ENCODE data around the gene GIMD1.

DNA sequence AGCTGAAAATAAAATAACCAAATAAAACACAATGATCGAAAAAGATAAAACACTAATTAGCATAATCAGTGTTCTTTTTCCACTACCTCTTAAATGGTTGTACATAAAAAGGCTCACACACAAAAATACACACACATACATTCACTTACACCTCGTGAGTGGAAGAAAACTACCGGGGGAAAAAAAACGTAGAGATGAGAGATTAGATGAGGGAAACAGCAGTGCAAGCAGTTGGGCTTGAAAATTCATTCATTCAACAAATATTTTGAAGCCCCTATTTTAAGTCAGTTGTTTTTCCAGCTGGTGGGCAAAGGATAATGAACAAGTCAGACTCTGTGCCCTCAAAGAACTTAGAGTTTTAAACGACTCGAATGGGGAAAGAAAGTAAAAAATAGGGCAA is 53.6 kb downstream of the GIMD1 start:
- TF ChIP-seq, protein P1, sequence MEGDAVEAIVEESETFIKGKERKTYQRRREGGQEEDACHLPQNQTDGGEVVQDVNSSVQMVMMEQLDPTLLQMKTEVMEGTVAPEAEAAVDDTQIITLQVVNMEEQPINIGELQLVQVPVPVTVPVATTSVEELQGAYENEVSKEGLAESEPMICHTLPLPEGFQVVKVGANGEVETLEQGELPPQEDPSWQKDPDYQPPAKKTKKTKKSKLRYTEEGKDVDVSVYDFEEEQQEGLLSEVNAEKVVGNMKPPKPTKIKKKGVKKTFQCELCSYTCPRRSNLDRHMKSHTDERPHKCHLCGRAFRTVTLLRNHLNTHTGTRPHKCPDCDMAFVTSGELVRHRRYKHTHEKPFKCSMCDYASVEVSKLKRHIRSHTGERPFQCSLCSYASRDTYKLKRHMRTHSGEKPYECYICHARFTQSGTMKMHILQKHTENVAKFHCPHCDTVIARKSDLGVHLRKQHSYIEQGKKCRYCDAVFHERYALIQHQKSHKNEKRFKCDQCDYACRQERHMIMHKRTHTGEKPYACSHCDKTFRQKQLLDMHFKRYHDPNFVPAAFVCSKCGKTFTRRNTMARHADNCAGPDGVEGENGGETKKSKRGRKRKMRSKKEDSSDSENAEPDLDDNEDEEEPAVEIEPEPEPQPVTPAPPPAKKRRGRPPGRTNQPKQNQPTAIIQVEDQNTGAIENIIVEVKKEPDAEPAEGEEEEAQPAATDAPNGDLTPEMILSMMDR (conservative IDR thresholded peaks at IDR 0.05 in 1 of 2, IDR thresholded peaks at IDR 0.05 in 1 of 2; ENCODE audit: extremely low read depth in 1 of 2, insufficient read depth in 1 of 2, low read depth in 1 of 2, low read length in 2 of 2) = no peak
- TF ChIP-seq EZH2 (IDR thresholded peaks at IDR 0.05; ENCODE audit: borderline replicate concordance, low read length) = no peak

Data from mammary epithelial cell (primary cell).